Vagina (tissue), 2 donors: ENCODE measurements around the gene MT4. TPM values are rescaled to one million over a fixed set of nuclear protein-coding genes. Genes with fewer than 3 reads are reported as not detected.
A peak's percentile ranks its signal among the peaks of the same experiment; 100 is the strongest.

Experiments used
- DNase-seq, 2 donors: peaks; one replicate each; pipeline ENCODE4 v3.0.0-alpha.2; 2017; ENCODE audit errors: extremely low spot score in 2 of 2
- H3K27ac ChIP-seq: fragments of 200-600 bp; sonication (generic); one replicate; pipeline ENCODE4 v1.5.1; 2019
- H3K27me3 ChIP-seq: fragments of 200-600 bp; sonication (generic); one replicate; pipeline ENCODE4 v1.5.1; 2019
- H3K36me3 ChIP-seq, 2 donors: fragments of 200-600 bp; sonication (generic); one replicate each; pipeline ENCODE4 v1.5.1; 2017 to 2019
- H3K4me1 ChIP-seq: fragments of 200-600 bp; sonication (generic); one replicate; pipeline ENCODE4 v1.5.1; 2019
- H3K4me3 ChIP-seq, 2 donors: fragments of 200-600 bp; sonication (generic); 1 replicate in 1 of 2; 2 replicates in 1 of 2; pipeline ENCODE4 v1.5.1; 2016 to 2019
- H3K9me3 ChIP-seq: fragments of 200-600 bp; sonication (generic); one replicate; pipeline ENCODE4 v1.5.1; 2019
- CTCF ChIP-seq, 3 experiments: fragments of 450-650 bp in 2 of 3; fragments of 200-600 bp in 1 of 3; sonication (generic) in 1 of 3; IDR thresholded peaks; one replicate each; pipeline ENCODE4 v1.5.1; 2017 to 2019; ENCODE audit warnings: antibody characterized with exemption in 3 of 3, mild to moderate bottlenecking in 2 of 3, moderate library complexity in 2 of 3
- POLR2A ChIP-seq, 2 donors: fragments of 450-650 bp; IDR thresholded peaks; one replicate each; pipeline ENCODE4 v1.6.1; 2017; ENCODE audit warnings: antibody characterized with exemption in 2 of 2, mild to moderate bottlenecking in 2 of 2, moderate library complexity in 2 of 2
- POLR2AphosphoS5 ChIP-seq, 2 donors: sonication (generic); formaldehyde crosslinking; IDR thresholded peaks; one replicate each; pipeline ENCODE4 v1.9.0; 2017; ENCODE audit warnings: antibody characterized with exemption in 2 of 2, mild to moderate bottlenecking in 2 of 2, low read depth in 1 of 2; ENCODE audit not compliant: insufficient read depth in 1 of 2
- intact Hi-C: fragments of 100-400 bp; cut with DNase I; formaldehyde crosslinking; loops from one replicate; pipeline ENCODE4 v1.15.1; 2023
- total RNA-seq: library from RNA; depleted of rRNA; stranded (reverse); fragments of >200 nt; gene quantifications from one replicate; pipeline ENCODE4 v1.2.3, GENCODE V29; 2016

MT4 gene
- total RNA-seq, 1 donor from 2014 or later: 25.8 TPM

- peak overlapping the region; percentile 83 for H3K27ac ChIP-seq
- no peaks in the 10 kb centered on the region for H3K9me3 ChIP-seq
- peak overlapping the region; percentile 63 to 67 for H3K4me3 ChIP-seq
- no peak for TF ChIP-seq POLR2AphosphoS5 (IDR thresholded peaks at IDR 0.05; ENCODE audit: insufficient read depth in 1 of 2, low read depth in 1 of 2)
- peak in 1 of 3 experiments; percentile 27 for TF ChIP-seq CTCF (IDR thresholded peaks at IDR 0.05)
- no peak for TF ChIP-seq POLR2A (IDR thresholded peaks at IDR 0.05)
- H3K4me1 ChIP-seq: peaks cover 51% of the 10 kb centered on the region
- intact Hi-C loops: loop anchor here (2.0 kb wide), 1 partner anchor 23 kb away; the partner anchor contains the start of gene MT1M
- DNase-seq: no peak
- H3K27me3 ChIP-seq: no peaks in the 10 kb centered on the region
- no peaks in the 10 kb centered on the region for H3K36me3 ChIP-seq
These were observed 44.6 kb downstream of the MT4 start for GRCh38 chr16:56609463-56609921.

GRCh38 chr16:56610017-56610608 is 45.2 kb downstream of the MT4 start:
- no peak for DNase-seq
- H3K4me3 ChIP-seq: peak overlapping the region; percentile 63 to 67

GRCh38 chr16:56610609-56611111 is 45.8 kb downstream of the MT4 start:
- H3K27me3 ChIP-seq: no peaks in the 10 kb centered on the region
- DNase-seq: no peak
- intact Hi-C loops: loop anchor here (2.0 kb wide), 1 partner anchor 14 kb away; the partner anchor contains the start of gene MT1E
- TF ChIP-seq POLR2A (IDR thresholded peaks at IDR 0.05): no peak
- TF ChIP-seq CTCF (IDR thresholded peaks at IDR 0.05): no peak
- no peak for TF ChIP-seq POLR2AphosphoS5 (IDR thresholded peaks at IDR 0.05; ENCODE audit: insufficient read depth in 1 of 2, low read depth in 1 of 2)
- no peaks in the 10 kb centered on the region for H3K36me3 ChIP-seq
- peak overlapping the region; percentile 83 for H3K27ac ChIP-seq
- no peaks in the 10 kb centered on the region for H3K9me3 ChIP-seq
- peaks cover 48% of the 10 kb centered on the region for H3K4me1 ChIP-seq
- H3K4me3 ChIP-seq: peak overlapping the region; percentile 63 to 67

More at GRCh38 chr16:56610017-56610608, 45.2 kb downstream of the MT4 start:
- H3K36me3 ChIP-seq: no peaks in the 10 kb centered on the region
- H3K9me3 ChIP-seq: no peaks in the 10 kb centered on the region
- TF ChIP-seq CTCF (IDR thresholded peaks at IDR 0.05): no peak
- peak in 1 of 2 donors; percentile 79 for TF ChIP-seq POLR2AphosphoS5 (IDR thresholded peaks at IDR 0.05; ENCODE audit: insufficient read depth in 1 of 2, low read depth in 1 of 2)
- TF ChIP-seq POLR2A (IDR thresholded peaks at IDR 0.05): no peak
- H3K27ac ChIP-seq: peak overlapping the region; percentile 83
- H3K27me3 ChIP-seq: no peaks in the 10 kb centered on the region
- intact Hi-C loops: loop anchor here (2.0 kb wide), 1 partner anchor 15 kb away; the partner anchor contains the start of gene MT1E
- H3K4me1 ChIP-seq: peaks cover 51% of the 10 kb centered on the region

- Histone ChIP-seq H3K9me3 (no peaks in the 10 kb centered on the region), H3K36me3 (no peaks in the 10 kb centered on the region), H3K4me3 (peak overlapping the region in 1 of 2 donors; percentile 67), H3K27me3 (no peaks in the 10 kb centered on the region), H3K27ac (peak overlapping the region; percentile 83), H3K4me1 (peaks cover 41% of the 10 kb centered on the region)
- DNase-seq: no peak
- TF ChIP-seq CTCF (IDR thresholded peaks at IDR 0.05) (no peak), POLR2AphosphoS5 (IDR thresholded peaks at IDR 0.05; ENCODE audit: insufficient read depth in 1 of 2, low read depth in 1 of 2) (no peak), POLR2A (IDR thresholded peaks at IDR 0.05) (no peak)
- intact Hi-C loops: loop anchor here (2.0 kb wide), 1 partner anchor 13 kb away; the partner anchor contains the start of gene MT1E
These were observed 46.5 kb downstream of the MT4 start for GRCh38 chr16:56611281-56611833.
